Stimulated activated CD8-positive, alpha-beta memory T cell treated with anti-CD3 and anti-CD28 coated beads, Interleukin-7, amount 100 ng/mL, for 4 hours (primary cell): ENCODE results near the gene SRSF8.

Source experiments
- DNase-seq, 2 donors: peaks; one replicate each; pipeline ENCODE4 v3.0.0-alpha.2; 2020; ENCODE audit warnings: low read depth in 2 of 2

Gene SRSF8

GRCh38 chr11:95068549-95068948 is 1.8 kb downstream of the SRSF8 start:
- DNase-seq: peak; percentile 40 to 48

- DNase-seq: no peak
These were observed 3.8 kb downstream of the SRSF8 start for GRCh38 chr11:95070471-95070870.

- no peak for DNase-seq
These were observed 6.2 kb downstream of the SRSF8 start for GRCh38 chr11:95072948-95073347.

GRCh38 chr11:95074792-95075563 is 8.3 kb downstream of the SRSF8 start:
- DNase-seq: no peak

GRCh38 chr11:95076416-95076815 is 9.7 kb downstream of the SRSF8 start:
- no peak for DNase-seq

- DNase-seq: no peak
These were observed 10.3 kb downstream of the SRSF8 start for GRCh38 chr11:95076981-95077380.

- DNase-seq: no peak
These were observed 11.8 kb downstream of the SRSF8 start for GRCh38 chr11:95078526-95078925.

- DNase-seq: no peak
These were observed 14.3 kb downstream of the SRSF8 start for GRCh38 chr11:95081010-95081409.

DNA sequence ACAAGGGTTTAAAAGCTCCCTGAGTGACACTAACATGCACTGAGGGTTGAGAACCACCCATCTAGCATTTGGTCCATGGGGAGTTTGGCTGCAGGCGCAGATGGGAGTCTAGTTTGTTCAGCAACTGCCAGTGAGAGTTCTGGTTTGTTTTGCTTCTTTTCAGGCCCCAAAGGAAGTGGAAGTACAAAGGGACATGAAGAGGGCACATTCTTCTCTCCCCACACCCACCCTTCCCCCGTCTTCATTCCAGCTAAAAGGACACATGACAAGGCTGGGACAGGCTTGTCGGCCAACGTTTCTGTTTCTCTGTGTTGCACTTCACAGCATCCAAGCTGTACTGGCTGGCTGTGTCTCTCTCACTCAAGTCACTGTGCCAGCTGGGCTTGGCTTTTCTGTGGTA is 14.7 kb downstream of the SRSF8 start:
- no peak for DNase-seq

DNA sequence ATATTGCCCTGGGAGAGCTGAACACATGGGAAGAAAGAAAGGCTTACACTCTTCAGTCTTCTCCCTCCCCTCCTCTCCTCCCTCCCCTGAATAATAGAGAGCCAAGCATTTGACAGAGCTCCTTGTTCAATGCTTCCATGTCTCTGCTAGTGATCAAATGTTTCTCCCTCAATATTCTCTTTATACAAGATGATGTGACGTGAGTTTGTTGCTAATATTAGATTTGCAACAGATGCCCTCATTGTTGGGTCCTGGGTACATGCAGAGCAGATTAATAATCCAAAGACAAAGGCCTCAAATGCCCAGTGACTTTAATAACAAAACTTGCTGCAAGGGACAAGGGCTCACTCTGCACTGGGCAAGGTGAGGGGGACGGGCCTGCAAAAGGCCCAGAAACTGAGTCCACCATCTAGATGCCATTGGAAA is 15.9 kb downstream of the SRSF8 start:
- DNase-seq: no peak

GRCh38 chr11:95084509-95084908 is 17.8 kb downstream of the SRSF8 start:
- DNase-seq: peak in 1 of 2 donors; percentile 35

GRCh38 chr11:95085117-95085816 is 18.5 kb downstream of the SRSF8 start:
- no peak for DNase-seq

DNA sequence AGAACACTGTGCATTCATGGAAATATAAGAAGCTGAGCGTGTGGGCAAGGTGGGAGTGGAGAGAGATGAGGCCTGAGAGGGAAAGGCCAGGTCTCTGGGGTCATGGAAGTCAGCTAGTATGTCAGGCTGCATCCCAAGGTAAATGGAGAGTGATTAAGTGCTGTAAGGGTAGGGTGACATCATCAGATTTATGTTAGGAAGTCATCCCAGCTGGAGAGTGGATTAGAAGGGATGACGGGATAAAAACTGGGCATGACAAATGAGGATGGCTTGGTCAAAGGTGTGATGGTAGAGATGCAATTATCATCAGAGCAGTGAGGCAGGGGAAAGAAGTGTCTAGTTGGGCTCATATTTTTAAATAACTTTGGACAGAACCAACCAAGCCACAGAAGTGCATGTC is 19.4 kb downstream of the SRSF8 start:
- no peak for DNase-seq

DNA sequence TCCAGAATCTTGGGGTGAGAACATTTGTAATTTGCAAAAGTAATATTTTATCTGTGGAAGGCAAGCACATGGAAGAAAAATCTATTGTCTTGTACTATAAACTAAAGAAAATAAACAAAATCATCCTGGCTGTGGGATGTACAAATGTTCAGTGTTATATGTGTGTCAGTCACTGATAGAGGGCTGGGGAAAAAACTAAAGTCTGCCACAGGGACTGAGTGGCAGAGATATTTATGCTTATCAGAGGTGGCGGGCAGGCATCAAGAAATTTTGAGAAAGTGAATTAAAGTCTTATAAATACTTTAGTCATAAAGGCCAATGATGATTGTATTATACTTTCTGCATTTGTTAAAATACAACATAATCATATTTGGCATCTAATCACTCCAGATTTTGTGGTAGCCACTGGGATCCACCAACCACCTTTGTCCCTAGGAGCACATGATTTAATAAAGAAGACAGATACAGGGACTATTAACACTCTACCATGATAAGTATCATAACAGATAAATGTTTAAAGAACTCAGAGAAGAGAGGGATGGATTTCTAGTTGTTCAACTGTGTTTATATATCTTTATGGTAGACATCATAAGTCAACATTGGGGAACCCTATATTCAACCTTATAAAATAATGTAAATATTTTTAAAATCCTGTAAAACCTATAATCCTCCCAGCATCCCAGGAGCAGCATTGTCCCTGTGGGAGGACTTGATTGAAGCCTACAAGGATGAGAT is 20.3 kb downstream of the SRSF8 start:
- no peak for DNase-seq

- DNase-seq: peak in 1 of 2 donors; percentile 36
These were observed 22.4 kb downstream of the SRSF8 start for GRCh38 chr11:95088946-95089619.

GRCh38 chr11:95089620-95090542 is 23.2 kb downstream of the SRSF8 start, which contains the start of gene ENDOD1:
Gene ENDOD1, plus strand, starts transcription at chr11:95089846. Its CDS starts 82 bp downstream, at chr11:95089928.
- DNase-seq: peak; percentile 54 to 79

- no peak for DNase-seq
These were observed 25.0 kb downstream of the SRSF8 start for GRCh38 chr11:95091663-95092180.

GRCh38 chr11:95092549-95093324 is 26.0 kb downstream of the SRSF8 start:
- no peak for DNase-seq

GRCh38 chr11:95093548-95093947 is 26.8 kb downstream of the SRSF8 start:
- no peak for DNase-seq
